GM23248 (cell line): Measurements from ENCODE around the gene FBXW8.

ENCODE experiments used
- EZH2 ChIP-seq: fragments of 200-600 bp; sonication (generic); IDR thresholded peaks from 2 replicates; pipeline ENCODE4 v1.6.1; 2018; ENCODE audit warnings: antibody characterized with exemption, mild to moderate bottlenecking; ENCODE audit not compliant: insufficient read depth, poor library complexity, severe bottlenecking
- EZH2phosphoT487 ChIP-seq: fragments of 200-600 bp; sonication (generic); IDR thresholded peaks from 2 replicates; pipeline ENCODE4 v1.6.1; 2018; ENCODE audit warnings: antibody characterized with exemption, moderate library complexity, mild to moderate bottlenecking, low read depth; ENCODE audit not compliant: insufficient read depth

DNA sequence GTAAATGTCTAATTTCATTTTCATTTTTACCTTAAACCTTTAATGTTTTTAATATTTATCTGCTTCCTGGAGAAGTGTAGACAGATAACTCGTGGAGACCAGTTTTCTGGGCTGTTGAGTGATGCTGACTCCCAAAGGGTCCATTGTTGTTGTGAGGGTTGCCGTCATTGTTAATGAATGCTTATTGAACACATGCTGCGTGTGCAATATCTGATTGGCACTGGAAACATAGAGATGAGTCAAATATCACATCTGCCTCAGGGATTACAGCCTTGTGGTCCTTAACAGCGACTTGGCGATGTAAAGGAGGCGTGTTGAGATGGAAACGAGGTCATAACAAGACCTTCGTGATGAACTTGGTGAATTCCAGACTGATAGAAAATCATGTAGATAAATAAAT is 85.9 kb downstream of the FBXW8 start:
- TF ChIP-seq EZH2 (no peak), EZH2phosphoT487 (no peak)
